ENCODE results near the gene CAPN5.

Gene CAPN5

DNA sequence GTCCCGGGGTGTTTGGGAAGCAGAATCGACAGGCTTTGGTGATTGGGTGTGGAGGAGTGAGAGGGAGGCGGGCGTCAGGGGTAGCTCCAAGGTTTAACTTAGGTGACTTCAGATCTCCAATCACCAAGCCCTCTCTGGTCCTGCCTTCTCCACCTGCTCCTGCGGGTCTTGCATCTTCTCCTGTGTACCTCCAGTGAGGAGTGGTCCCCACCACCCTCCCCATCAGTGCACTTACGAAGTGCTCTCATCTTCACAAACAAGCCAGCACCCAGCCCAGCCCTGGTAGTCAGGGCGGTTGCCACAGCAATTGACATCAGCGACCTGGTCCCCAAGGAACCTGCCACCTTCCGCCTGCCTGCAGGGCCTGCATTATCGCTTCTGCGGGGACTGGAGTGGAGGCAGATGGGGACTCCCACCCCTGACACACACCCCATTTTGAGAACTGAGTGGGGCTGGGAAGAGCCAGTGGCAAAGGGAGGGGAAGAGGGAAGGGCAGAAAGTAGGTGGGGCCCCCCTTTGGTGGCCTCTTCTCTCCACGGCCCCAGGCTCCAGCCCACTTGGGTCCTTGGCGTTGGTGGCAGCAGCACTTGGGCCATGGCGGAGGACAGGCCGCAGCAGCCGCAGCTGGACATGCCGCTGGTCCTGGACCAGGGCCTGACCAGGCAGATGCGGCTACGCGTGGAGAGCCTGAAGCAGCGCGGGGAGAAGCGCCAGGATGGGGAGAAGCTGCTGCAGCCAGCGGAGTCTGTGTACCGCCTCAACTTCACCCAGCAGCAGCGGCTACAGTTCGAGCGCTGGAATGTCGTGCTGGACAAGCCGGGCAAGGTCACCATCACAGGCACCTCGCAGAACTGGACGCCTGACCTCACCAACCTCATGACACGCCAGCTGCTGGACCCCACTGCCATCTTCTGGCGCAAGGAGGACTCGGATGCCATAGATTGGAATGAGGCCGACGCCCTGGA lies 35.8 kb downstream of the CAPN5 start, which contains the start of gene OMP:
TSS of gene OMP (plus strand) at position 595 of the 965 bp plus-strand sequence. CDS start at position 595, 0 bp downstream.
- no peak for ATAC-seq

DNA sequence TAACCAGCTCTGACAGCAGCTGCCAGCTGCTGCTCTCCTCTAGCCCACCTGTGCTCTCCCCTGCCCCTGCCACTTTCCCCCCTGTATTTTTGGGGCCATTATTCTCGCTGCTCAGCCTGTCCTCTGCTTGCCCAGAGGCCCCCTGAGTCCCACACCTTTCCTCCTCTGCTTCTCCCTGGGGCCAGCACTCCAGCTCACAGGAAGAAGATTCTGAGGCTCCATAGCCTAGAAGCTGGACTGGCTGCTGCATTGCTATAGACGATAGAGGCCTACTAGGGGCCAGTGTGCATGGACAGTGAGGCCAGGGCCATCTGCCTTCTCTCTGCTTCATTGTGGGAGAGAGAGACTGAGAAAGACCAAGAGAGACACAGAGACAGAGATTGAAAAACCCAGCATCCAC lies 36.5 kb downstream of the CAPN5 start:
- no peak for ATAC-seq

GRCh38 chr11:77104727-77105126 lies 38.0 kb downstream of the CAPN5 start:
- ATAC-seq: no peak

DNA sequence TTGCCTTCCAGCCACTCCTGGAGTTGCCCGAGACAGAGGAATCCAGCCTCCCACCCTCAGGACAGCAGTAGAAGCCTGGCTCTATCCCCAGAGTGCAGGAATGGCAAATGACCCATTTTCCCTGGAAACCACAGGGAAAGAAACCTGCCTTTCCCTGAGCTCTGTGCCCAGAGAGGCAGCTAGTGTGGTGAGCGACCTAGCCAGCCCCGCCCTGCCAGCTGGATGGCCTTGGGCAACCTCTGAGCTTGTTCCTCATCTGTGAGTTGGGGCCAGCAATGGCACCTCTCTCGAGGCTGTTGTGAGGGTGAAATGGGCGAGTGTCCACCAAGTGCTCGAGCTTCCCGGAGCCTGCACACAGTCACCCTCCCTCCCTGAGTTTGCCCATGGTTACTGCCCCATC lies 39.5 kb downstream of the CAPN5 start:
- ATAC-seq: no peak

DNA sequence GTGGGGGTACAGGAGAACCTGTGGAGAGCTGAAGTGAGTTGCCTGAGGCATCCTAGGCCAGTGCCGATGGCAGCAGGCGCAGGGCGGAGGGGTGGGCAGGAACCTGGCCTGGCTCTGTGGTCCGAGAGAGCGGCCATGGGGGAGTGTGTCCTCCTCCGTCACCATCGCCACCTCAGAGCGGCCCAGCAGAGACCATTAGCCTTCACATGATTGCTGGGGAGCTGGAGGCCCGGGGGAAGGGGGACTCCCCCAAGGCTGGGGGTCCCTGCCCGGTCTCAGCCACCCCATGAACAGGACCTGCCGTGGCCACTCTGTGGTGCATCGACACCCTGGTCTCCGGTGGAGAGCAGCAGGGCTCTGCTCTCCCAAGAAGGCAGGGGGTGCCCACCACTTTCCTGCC lies 40.0 kb downstream of the CAPN5 start:
- ATAC-seq: no peak

DNA sequence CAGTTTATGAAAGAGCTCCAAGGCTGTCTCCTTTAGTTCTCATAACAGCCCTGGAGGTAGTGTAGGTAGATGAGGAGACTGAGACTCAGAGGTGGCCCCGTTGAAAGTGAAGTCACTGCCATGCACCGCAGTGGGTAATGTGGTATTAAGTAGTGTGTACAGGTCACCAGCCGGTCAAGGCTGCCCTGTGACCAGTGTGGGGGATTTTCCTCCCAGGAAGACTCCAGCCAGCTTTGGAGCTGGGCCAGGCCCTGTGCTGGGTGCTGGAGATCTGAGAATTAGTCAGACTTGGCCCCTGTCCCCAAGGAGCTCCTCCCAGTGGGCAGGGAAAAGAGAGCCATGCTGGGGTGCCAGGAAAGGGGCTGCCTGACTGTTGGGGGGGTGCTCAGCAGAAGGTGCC lies 41.2 kb downstream of the CAPN5 start:
- no peak for ATAC-seq

DNA sequence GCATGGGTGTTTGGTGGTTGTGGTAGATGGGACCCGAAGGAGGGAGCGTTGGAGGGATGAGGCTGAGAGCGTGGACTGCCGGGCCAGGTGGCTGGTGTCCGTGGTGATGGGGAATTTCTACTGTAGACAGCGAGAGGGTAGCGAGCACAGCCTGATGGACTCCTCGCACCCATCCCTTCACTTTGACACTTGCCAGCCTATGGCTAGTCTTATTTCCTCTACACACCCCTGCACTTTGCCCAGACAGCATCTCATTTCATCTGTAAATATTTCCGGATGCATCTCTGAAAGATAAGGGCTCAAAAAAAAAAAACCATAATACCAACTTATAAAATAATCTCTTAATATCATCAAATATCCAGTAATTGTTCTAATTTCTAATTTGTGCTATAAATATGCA lies 41.7 kb downstream of the CAPN5 start:
- ATAC-seq: no peak

- ATAC-seq: no peak
Measured at GRCh38 chr11:77109236-77110019, 42.7 kb downstream of the CAPN5 start.

GRCh38 chr11:77110836-77111235 lies 44.1 kb downstream of the CAPN5 start:
- ATAC-seq: no peak

- ATAC-seq: no peak
Measured at GRCh38 chr11:77111277-77111676, 44.5 kb downstream of the CAPN5 start.

DNA sequence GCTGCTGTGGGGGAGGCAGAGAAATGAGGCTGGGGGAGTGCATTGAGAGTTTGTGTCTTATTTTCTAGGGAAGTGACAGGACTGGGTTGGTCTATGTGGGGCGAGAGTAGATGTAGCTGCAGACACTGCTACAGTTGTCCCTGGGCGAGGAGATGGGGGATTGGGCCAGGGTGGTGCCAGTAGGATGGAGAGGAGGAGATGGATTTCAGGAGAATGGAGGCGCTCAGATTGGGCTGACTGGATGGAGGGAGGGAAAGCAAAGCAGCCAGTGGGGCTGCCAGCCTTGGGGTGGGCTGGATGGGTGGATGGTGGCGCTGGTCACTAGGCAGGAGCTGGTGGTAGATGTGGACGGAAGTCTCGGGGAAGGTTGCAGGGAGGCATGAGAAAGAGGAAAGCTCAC lies 45.2 kb downstream of the CAPN5 start:
- no peak for ATAC-seq

- ATAC-seq: no peak
Measured at GRCh38 chr11:77112641-77113381, 46.0 kb downstream of the CAPN5 start.

- no peak for ATAC-seq
Measured at GRCh38 chr11:77113382-77114088, 46.8 kb downstream of the CAPN5 start.

- ATAC-seq: no peak
Measured at GRCh38 chr11:77114089-77114463, 47.3 kb downstream of the CAPN5 start.

DNA sequence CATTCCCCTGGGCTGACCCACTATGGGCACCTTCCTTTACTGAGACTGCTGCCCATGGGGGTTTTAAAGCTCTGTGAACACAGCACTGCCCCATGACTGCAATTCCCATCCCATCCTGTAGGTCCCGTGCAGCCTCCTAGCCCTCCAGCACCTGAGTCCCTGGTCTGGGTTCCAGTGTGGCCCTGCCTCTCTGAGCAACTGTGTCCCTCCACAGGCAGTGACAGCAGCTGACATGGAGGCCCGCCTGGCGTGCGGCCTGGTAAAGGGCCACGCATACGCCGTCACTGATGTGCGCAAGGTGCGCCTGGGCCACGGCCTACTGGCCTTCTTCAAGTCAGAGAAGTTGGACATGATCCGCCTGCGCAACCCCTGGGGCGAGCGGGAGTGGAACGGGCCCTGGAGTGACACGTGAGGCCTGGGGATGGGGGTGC lies 48.4 kb downstream of the CAPN5 start:
- ATAC-seq: no peak

- no peak for ATAC-seq
Measured at GRCh38 chr11:77115956-77116355, 49.2 kb downstream of the CAPN5 start.

DNA sequence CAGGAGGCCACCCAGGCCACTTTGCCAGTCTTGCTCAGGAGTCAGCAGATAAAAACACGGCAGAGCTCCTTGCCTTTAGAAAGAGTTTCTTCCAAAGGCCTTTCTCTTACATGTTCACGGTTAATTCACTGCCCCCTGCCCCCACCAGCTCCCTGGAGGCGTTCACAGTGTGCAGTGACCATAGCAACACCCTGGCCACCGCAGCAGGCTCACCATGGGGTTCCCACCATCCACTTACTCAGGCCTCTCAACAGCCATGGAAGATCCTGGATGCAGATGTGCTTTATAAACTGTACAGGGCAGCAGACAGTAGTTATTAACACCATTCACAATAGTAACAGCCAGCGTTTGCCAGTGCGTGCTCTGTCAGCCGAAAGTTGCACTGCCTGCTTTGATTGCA lies 50.7 kb downstream of the CAPN5 start:
- no peak for ATAC-seq

DNA sequence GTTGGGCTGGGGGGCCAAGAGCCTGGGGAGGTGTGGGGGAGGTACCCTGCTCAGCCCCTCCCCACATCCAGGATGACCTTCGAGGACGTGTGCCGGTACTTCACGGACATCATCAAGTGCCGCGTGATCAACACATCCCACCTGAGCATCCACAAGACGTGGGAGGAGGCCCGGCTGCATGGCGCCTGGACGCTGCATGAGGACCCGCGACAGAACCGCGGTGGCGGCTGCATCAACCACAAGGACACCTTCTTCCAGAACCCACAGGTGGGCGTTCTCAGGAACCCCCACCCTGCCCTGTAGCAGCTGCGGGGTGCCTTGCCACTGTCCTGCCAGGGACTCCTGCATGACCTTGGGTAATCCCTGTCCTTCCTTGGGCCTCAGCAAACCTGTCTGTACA lies 51.3 kb downstream of the CAPN5 start:
- ATAC-seq: no peak

DNA sequence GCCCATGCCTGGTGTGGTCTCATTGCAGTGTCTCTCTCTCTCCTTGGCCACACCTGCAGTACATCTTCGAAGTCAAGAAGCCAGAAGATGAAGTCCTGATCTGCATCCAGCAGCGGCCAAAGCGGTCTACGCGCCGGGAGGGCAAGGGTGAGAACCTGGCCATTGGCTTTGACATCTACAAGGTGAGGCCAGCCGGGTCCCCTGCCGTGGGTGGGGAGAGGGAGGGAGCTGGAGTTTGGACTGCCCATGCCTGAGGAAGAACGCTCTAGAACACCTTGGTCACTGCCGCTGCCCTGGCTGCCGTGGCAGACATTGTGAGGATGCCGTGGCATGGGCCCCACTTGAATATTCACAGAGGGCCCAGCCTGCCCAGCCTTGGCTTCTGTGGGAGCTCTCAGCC lies 52.2 kb downstream of the CAPN5 start:
- no peak for ATAC-seq

- ATAC-seq: no peak
Measured at GRCh38 chr11:77119531-77119936, 52.8 kb downstream of the CAPN5 start.

DNA sequence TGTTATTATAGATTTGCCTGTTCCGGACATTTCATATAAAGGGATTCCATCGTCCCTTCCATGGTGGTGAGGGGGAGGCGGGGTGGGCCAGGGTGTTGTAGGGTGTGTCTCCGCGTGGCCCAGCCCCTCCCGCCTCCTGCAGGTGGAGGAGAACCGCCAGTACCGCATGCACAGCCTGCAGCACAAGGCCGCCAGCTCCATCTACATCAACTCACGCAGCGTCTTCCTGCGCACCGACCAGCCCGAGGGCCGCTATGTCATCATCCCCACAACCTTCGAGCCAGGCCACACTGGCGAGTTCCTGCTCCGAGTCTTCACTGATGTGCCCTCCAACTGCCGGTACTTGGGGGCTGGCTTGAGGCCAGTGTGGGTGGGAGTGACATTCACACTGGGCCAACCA lies 53.8 kb downstream of the CAPN5 start:
- no peak for ATAC-seq

- ATAC-seq: no peak
Measured at GRCh38 chr11:77121096-77121640, 54.4 kb downstream of the CAPN5 start.

Measured in activated CD4-positive, CD25-positive, alpha-beta regulatory T cell treated with anti-CD3 and anti-CD28 coated beads, Interleukin-2, amount 50 U/mL, for 24 hours (primary cell).